Progenitor cell of endocrine pancreas (in vitro differentiated cells): Measurements from ENCODE around the gene TMEM92. TPM values are rescaled to one million over a fixed set of nuclear protein-coding genes. Genes with fewer than 3 reads are reported as not detected.

ENCODE experiments used
- DNase-seq: peaks from one replicate; pipeline ENCODE4 v3.0.0; 2021; ENCODE audit warnings: low spot score; ENCODE audit not compliant: unreplicated experiment
- H3K27ac Mint-ChIP-seq: 2 replicates; pipeline ENCODE4 v1.8.0; 2021; ENCODE audit warnings: mild to moderate bottlenecking, moderate library complexity, mixed read lengths
- H3K27me3 Mint-ChIP-seq: 2 replicates; pipeline ENCODE4 v1.8.0; 2021; ENCODE audit warnings: mixed read lengths
- H3K36me3 Mint-ChIP-seq: 2 replicates; pipeline ENCODE4 v1.8.0; 2022; ENCODE audit warnings: mixed read lengths; ENCODE audit not compliant: insufficient read depth
- H3K4me1 Mint-ChIP-seq: 2 replicates; pipeline ENCODE4 v1.8.0; 2021; ENCODE audit warnings: low read depth, mixed read lengths
- H3K4me3 Mint-ChIP-seq: 2 replicates; pipeline ENCODE4 v1.8.0; 2021; ENCODE audit warnings: low read depth, mild to moderate bottlenecking, moderate library complexity, mixed read lengths
- H3K9me3 Mint-ChIP-seq: 2 replicates; pipeline ENCODE4 v1.8.0; 2021; ENCODE audit warnings: low read depth, mixed read lengths
- CTCF ChIP-seq: fragments of 200-600 bp; sonication (generic); IDR thresholded peaks from one replicate; pipeline ENCODE4 v1.5.0; 2021; ENCODE audit warnings: antibody characterized with exemption, mild to moderate bottlenecking; ENCODE audit not compliant: unreplicated experiment
- total RNA-seq: library from RNA; stranded (reverse); gene quantifications from 2 replicates; pipeline ENCODE4 v1.2.1, GENCODE V29; 2021

Gene TMEM92
- total RNA-seq, 1 donor from 2014 or later: 7.4 TPM

GRCh38 chr17:50278526-50279180, 4.4 kb downstream of the TMEM92 start:
- no peaks in the 10 kb centered on the region for H3K36me3 Mint-ChIP-seq
- DNase-seq: no peak
- H3K27me3 Mint-ChIP-seq: peaks cover 24% of the 10 kb centered on the region
- peaks cover 16% of the 10 kb centered on the region for H3K4me1 Mint-ChIP-seq
- TF ChIP-seq CTCF: no peak
- no peaks in the 10 kb centered on the region for H3K9me3 Mint-ChIP-seq
- H3K4me3 Mint-ChIP-seq: no peak overlapping the region
- no peak overlapping the region for H3K27ac Mint-ChIP-seq

GRCh38 chr17:50279181-50279526, 4.9 kb downstream of the TMEM92 start:
- DNase-seq: no peak
- H3K4me3 Mint-ChIP-seq: no peak overlapping the region
- TF ChIP-seq CTCF: no peak
- no peaks in the 10 kb centered on the region for H3K9me3 Mint-ChIP-seq
- peaks cover 16% of the 10 kb centered on the region for H3K4me1 Mint-ChIP-seq
- H3K27me3 Mint-ChIP-seq: peaks cover 29% of the 10 kb centered on the region
- H3K27ac Mint-ChIP-seq: no peak overlapping the region
- H3K36me3 Mint-ChIP-seq: no peaks in the 10 kb centered on the region

- no peaks in the 10 kb centered on the region for H3K36me3 Mint-ChIP-seq
- H3K9me3 Mint-ChIP-seq: no peaks in the 10 kb centered on the region
- peaks cover 14% of the 10 kb centered on the region for H3K4me1 Mint-ChIP-seq
- H3K27me3 Mint-ChIP-seq: peaks cover 31% of the 10 kb centered on the region
- no peak overlapping the region for H3K4me3 Mint-ChIP-seq
- no peak for DNase-seq
- H3K27ac Mint-ChIP-seq: no peak overlapping the region
- no peak for TF ChIP-seq CTCF
These were observed 5.4 kb downstream of the TMEM92 start for GRCh38 chr17:50279639-50280038.

GRCh38 chr17:50280068-50280467, 5.8 kb downstream of the TMEM92 start:
- Mint-ChIP-seq H3K27me3 (peaks cover 33% of the 10 kb centered on the region), H3K9me3 (no peaks in the 10 kb centered on the region), H3K27ac (no peak overlapping the region), H3K4me3 (no peak overlapping the region), H3K4me1 (peaks cover 10% of the 10 kb centered on the region), H3K36me3 (no peaks in the 10 kb centered on the region)
- no peak for DNase-seq
- TF ChIP-seq CTCF: no peak

- no peak for TF ChIP-seq CTCF
- Mint-ChIP-seq H3K4me3 (no peak overlapping the region), H3K27ac (no peak overlapping the region), H3K27me3 (peaks cover 35% of the 10 kb centered on the region), H3K9me3 (no peaks in the 10 kb centered on the region), H3K4me1 (peaks cover 9% of the 10 kb centered on the region), H3K36me3 (no peaks in the 10 kb centered on the region)
- no peak for DNase-seq
These were observed 6.7 kb downstream of the TMEM92 start for GRCh38 chr17:50280801-50281441.
